Measurements from ENCODE around the gene NBPF1.
A peak's percentile ranks its signal among the peaks of the same experiment; 100 is the strongest.
"Not testable (repeated sequence)": the region's sequence is repeated elsewhere in the genome, so short reads cannot be mapped to it uniquely, and the experiment has no call there.

The NBPF1 gene

DNA sequence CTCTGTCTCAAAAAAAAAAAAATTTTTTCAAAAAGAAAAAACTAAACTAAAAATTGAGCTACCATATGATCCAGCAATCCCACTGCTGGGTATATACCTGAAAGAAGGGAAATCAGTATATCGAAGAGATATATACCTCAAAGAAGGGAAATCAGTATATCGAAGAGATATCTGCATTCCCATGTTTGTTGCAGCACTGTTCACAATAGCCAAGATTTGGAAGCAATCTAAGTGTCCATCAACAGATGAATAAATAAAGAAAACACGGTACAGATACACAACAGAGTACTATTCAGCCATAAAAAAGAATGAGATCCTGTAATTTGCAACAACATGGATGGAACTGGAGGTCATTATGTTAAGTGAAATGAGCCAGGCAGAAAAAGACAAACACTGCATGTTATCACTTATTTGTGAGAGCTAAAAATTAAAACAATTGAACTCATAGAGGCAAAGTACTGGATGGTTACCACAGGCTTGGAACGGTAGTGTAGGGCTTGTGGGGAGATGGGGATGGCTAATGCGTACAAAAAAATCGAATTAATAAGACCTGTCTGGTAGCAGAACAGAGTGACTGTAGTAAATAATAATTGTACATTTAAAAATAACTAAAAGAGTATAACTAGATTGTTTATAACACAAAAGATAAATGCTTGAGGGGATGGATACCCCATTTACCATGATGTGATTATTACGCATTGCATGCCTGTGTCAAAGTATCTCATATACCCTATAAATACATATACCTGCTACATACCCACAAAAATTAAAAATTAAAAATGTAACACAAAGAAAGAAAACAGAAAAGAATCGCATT is 28.0 kb upstream of the NBPF1 start:
- not testable (repeated sequence) for DNase-seq (ENCODE audit: low spot score)

- DNase-seq (ENCODE audit: low spot score): not testable (repeated sequence)
These were observed 26.0 kb upstream of the NBPF1 start for GRCh38 chr1:16639091-16640031.

- DNase-seq (ENCODE audit: low spot score): not testable (repeated sequence)
These were observed 24.8 kb upstream of the NBPF1 start for GRCh38 chr1:16637941-16638778.

- not testable (repeated sequence) for DNase-seq (ENCODE audit: low spot score)
These were observed 23.3 kb upstream of the NBPF1 start for GRCh38 chr1:16636551-16637195.

- not testable (repeated sequence) for DNase-seq (ENCODE audit: low spot score)
These were observed 22.6 kb upstream of the NBPF1 start for GRCh38 chr1:16635959-16636358.

GRCh38 chr1:16633540-16634282 is 20.3 kb upstream of the NBPF1 start:
- DNase-seq (ENCODE audit: low spot score): not testable (repeated sequence)

DNA sequence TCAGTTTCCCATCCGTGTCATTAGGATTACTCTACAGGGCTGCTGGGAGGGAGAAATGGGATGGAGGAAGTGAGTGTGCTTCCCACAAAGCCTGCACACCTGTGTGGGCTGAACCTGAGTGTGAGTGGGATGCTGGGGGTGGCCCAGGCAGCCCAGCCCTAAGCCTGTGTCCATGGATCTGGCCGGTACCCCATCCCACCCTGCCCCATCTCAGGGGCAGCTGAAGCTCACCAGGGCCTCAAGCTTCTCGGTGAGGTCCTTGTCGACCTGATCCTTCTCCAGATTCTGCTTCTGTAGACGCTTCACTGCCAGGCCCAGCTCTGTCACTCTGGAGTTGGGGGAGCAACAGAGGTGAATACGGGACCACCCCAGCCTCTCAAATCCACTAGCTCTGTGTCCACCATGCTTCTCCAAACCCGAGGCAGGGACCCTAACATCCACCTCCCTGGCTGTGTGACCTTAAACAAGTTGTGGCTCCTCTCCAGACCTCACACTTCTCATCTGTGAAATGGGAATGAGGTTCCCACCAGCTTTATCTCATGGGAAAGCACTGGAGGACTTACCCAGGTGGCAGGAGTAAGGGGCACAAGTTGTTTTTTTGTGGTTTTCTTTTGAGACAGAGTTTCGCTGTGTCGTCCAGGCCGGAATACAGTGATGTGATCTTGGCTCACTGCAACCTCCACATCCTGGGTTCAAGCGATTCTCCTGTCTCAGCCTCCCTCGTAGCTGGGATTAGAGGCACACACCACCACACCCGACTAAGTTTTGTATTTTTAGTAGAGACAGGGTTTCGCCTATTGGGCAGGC is 18.9 kb upstream of the NBPF1 start:
- not testable (repeated sequence) for DNase-seq (ENCODE audit: low spot score)

GRCh38 chr1:16631248-16632043 is 18.1 kb upstream of the NBPF1 start:
- no peak for DNase-seq (ENCODE audit: low spot score)

- no peak for DNase-seq (ENCODE audit: low spot score)
These were observed 17.4 kb upstream of the NBPF1 start for GRCh38 chr1:16630661-16631247.

GRCh38 chr1:16629916-16630530 is 16.7 kb upstream of the NBPF1 start:
- DNase-seq (ENCODE audit: low spot score): not testable (repeated sequence)

- DNase-seq (ENCODE audit: low spot score): no peak
These were observed 15.2 kb upstream of the NBPF1 start for GRCh38 chr1:16628361-16629111.

DNA sequence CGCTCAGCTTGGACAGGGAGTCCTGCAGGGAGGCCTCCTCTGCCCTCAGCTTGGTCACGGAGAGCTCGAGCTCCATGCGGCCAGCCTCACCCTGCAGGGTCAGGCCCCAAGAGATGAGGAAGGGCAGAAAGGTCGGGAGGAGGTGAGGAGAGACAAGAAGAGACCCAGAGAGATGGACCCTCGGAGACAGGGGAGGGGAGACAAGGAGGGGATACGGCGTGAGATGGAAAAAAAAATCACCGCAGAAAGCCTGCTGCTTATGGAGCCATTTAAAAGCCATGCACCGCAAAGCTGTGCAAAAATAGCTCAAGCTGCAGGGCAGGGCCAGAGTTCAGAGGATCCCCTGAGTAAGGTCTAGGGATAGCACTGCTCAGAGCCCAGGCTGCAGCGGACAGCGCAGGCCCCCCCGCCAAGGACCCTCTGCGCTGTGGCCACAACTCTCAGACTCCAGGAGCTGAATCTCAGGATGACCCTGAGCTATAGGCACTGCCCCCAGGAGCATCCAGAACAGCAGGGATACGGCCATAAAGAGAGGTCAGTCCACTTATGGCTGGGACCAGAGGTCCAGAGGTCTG is 13.1 kb upstream of the NBPF1 start:
- not testable (repeated sequence) for DNase-seq (ENCODE audit: low spot score)

- DNase-seq (ENCODE audit: low spot score): no peak
These were observed 12.4 kb upstream of the NBPF1 start for GRCh38 chr1:16625497-16626408.

DNA sequence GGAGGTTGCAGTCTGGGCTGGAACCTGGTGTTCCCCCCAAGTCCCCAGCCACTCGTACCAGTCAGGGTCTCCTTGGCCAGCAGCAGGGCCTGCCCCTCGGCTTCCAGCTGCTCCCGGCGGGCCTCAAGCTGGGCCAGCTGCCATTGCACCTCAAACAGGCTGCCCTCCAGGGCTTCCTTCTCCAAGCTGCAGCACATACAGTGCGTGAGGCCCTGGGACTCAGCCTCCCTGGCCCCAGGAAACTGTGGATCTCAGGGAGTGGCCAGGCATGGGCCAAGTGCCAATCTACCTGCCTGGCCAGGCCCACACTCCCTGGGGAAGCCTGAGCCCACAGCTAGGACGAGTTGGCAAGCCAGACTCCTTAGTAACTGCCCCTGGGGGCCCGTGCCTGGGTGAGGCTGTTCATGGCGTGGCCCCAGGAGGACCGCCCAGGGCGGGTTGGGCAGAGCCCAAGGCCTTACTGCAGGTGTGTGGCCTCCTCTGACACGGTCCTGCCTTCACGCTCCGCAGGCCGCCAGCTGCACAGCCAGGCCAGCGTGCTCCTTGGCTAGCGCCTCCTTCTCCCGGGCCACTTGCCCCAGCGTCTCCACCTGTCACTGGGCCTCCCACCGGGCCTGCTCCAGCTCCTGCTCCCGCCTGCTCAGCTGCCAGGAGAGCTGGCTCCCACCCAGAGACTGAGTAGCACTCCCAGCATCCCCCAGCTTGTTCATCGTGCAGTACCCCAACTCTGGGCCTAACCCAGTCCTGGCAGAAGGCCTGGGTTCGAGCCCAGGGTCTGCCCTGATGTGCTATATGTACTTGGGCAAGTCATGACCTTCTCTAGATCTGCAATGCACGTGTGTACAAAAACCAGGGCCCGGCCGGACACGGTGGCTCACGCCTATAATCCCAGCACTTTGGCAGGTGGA is 10.7 kb upstream of the NBPF1 start:
- DNase-seq (ENCODE audit: low spot score): not testable (repeated sequence)

- DNase-seq (ENCODE audit: low spot score): peak; percentile 78
These were observed 10.0 kb upstream of the NBPF1 start for GRCh38 chr1:16623337-16623736.

All from RKO (cell line).